Lung (tissue), 12 donors: ENCODE measurements around the gene LMF1. TPM values are rescaled to one million over a fixed set of nuclear protein-coding genes. Genes with fewer than 3 reads are reported as not detected.

Source experiments
- ATAC-seq: fragments of 200-7000 bp; cut with Tn5 transposase; one replicate; pipeline ENCODE4 v1.9.1; 2020; ENCODE audit warnings: moderate number of reproducible peaks; ENCODE audit not compliant: insufficient read depth, low FRiP score
- DNase-seq, 3 donors: peaks; one replicate each; pipeline ENCODE4 v3.0.0-alpha.2; 2013 to 2017
- H3K27ac ChIP-seq, 2 donors: one replicate each; pipeline ENCODE4 v1.5.1; 2013; ENCODE audit warnings: mild to moderate bottlenecking in 2 of 2, moderate library complexity in 2 of 2, control low read depth in 1 of 2, inconsistent platforms in 1 of 2, low read depth in 1 of 2, low read length in 1 of 2
- H3K27me3 ChIP-seq, 3 donors: one replicate each; pipeline ENCODE4 v1.5.1; 2013; ENCODE audit warnings: low read length in 2 of 3; ENCODE audit not compliant: control insufficient read depth in 3 of 3, insufficient read depth in 3 of 3
- H3K36me3 ChIP-seq, 4 donors: one replicate each; pipeline ENCODE4 v1.5.1; 2013; ENCODE audit warnings: low read length in 4 of 4, mild to moderate bottlenecking in 1 of 4, moderate library complexity in 1 of 4; ENCODE audit not compliant: control insufficient read depth in 4 of 4, insufficient read depth in 4 of 4
- H3K4me1 ChIP-seq, 5 donors: one replicate each; pipeline ENCODE4 v1.5.1; 2013; ENCODE audit warnings: low read length in 5 of 5, mild to moderate bottlenecking in 2 of 5, moderate library complexity in 1 of 5; ENCODE audit not compliant: control insufficient read depth in 5 of 5, insufficient read depth in 5 of 5
- H3K4me3 ChIP-seq: one replicate; pipeline ENCODE4 v1.5.1; 2013; ENCODE audit warnings: mild to moderate bottlenecking, control low read depth, moderate library complexity
- H3K9ac ChIP-seq, 2 donors: one replicate each; pipeline ENCODE4 v1.5.1; 2013; ENCODE audit warnings: low read length in 2 of 2, control low read depth in 1 of 2; ENCODE audit not compliant: insufficient read depth in 1 of 2
- H3K9me3 ChIP-seq, 4 donors: one replicate each; pipeline ENCODE4 v1.5.1; 2013; ENCODE audit warnings: low read length in 3 of 4, mild to moderate bottlenecking in 1 of 4, moderate library complexity in 1 of 4; ENCODE audit not compliant: control insufficient read depth in 4 of 4, insufficient read depth in 3 of 4
- CTCF ChIP-seq: IDR thresholded peaks from 2 replicates; pipeline ENCODE4 v1.5.1; 2012; ENCODE audit warnings: mild to moderate bottlenecking; ENCODE audit errors: control extremely low read depth, extremely low read depth
- WGBS, 2 donors: extraction: QIAGEN DNeasy Blood & Tissue Kit; methylation state at CpG; one replicate each; pipeline ENCODE4 v1.1.7; 2013; 5-methylcytosine and 5-hydroxymethylcytosine counted together
- polyA plus RNA-seq, 2 donors: library from polyadenylated mRNA; stranded (reverse); fragments of 200-250 nt; gene quantifications; one replicate each; pipeline ENCODE4 v1.2.1, GENCODE V29; 2013
- total RNA-seq, 2 donors: library from RNA; depleted of rRNA in 1 of 2; stranded (reverse); fragments of >200 nt in 1 of 2; gene quantifications; one replicate each; pipeline ENCODE4 v1.2.1, GENCODE V29; 2014 to 2021
- donor health status: control.
- donor health status: control.
- donor health status: Bipolar disorder and iron deficiency.
- donor health status: healthy.
- donor health status: DM: yes; HTN: yes; CAD: no.

Gene LMF1
- total and polyA plus RNA-seq, 4 donors = 9.1 to 23.7 (median 20.6) TPM

DNA sequence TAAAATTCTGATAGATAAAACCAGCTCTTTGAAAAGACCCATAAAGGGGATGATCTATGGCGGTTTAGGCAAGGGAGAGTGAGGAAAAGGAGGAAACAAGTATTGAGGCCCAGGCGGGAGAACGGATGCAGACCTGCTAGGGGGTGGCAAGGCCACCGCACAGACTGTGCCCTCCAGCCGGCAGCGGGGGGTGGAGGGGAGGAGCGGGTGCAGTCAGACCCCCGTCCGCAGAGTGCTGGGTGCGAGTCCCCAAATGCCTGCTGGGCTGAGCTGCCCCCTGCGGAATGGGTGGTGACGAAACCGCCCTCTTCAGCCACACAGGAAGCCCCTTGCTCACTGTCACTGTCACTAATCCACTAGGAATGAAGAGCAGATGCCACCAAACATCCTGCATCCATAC, 46.0 kb downstream of the LMF1 start:
- WGBS, 2 donors = 95 to 98% methylated on average over 13 of the region's 13 CpGs
- no peak overlapping the region for H3K27ac ChIP-seq
- DNase-seq = no peak
- H3K9ac ChIP-seq = no peak overlapping the region
- peaks cover 0 to 18% (median 9%) of the 10 kb centered on the region in 4 donors for H3K36me3 ChIP-seq
- H3K4me1 ChIP-seq = peaks cover 0 to 19% (median 4%) of the 10 kb centered on the region in 5 donors
- H3K9me3 ChIP-seq = peaks cover 0 to 6% (median 3%) of the 10 kb centered on the region in 4 donors
- no peak for TF ChIP-seq CTCF
- no peaks in the 10 kb centered on the region for H3K27me3 ChIP-seq
- H3K4me3 ChIP-seq = no peak overlapping the region
- no peak for ATAC-seq

DNA sequence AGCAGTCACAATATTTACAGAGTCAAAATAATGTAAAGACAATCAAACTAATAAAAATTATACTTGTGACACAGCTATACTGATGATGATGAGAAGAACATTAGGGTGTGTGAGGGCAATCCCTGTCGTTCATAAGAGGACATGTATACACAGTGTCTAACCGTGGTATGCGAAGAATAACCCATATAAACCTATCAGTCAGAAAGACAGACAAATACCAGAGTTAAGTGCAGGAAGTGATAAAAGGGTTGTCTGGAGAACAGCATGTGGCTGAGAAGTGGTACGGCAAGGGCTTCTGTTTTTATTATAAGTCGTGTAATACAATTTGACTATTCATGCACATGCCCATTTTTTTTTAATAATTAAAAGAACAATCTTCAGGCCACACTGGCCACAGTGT, 46.7 kb downstream of the LMF1 start:
- WGBS, 2 donors = 86 to 89% methylated on average over 5 of the region's 5 CpGs

DNA sequence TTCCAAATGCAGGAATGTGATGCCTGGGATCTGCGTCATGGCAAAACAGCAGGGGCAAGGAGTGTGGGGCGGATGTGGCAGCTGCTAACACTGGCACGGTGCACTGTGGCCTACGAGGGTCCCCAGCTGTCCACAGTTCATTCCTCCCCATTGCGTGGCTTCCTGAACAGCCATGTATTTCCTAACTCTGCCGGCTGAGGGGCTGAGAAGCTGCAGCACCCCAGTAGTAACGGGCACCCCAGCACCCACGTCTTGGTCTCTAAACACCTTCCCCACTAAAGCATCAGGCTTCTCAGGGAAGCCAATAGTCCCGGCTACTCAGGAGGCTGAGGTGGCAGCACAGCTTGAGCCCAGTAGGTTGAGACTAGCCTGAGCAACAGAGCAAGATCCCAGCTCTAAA, 47.6 kb downstream of the LMF1 start:
- no peak for ATAC-seq
- Histone ChIP-seq H3K9ac (no peak overlapping the region), H3K27ac (no peak overlapping the region), H3K4me3 (no peak overlapping the region), H3K36me3 (peaks cover 0 to 10% (median 9%) of the 10 kb centered on the region in 4 donors), H3K9me3 (peaks cover 0 to 6% (median 3%) of the 10 kb centered on the region in 4 donors), H3K4me1 (peaks cover 0 to 24% (median 4%) of the 10 kb centered on the region in 5 donors), H3K27me3 (no peaks in the 10 kb centered on the region)
- no peak for DNase-seq
- TF ChIP-seq CTCF = no peak
- WGBS, 2 donors = 92 to 98% methylated on average over 9 of the region's 9 CpGs

More for the DNA sequence above, 46.7 kb downstream of the LMF1 start:
- Histone ChIP-seq H3K4me1 (peaks cover 0 to 24% (median 4%) of the 10 kb centered on the region in 5 donors), H3K4me3 (no peak overlapping the region), H3K36me3 (peaks cover 0 to 11% (median 9%) of the 10 kb centered on the region in 4 donors), H3K27me3 (no peaks in the 10 kb centered on the region), H3K9ac (no peak overlapping the region), H3K9me3 (peaks cover 0 to 6% (median 3%) of the 10 kb centered on the region in 4 donors), H3K27ac (no peak overlapping the region)
- ATAC-seq = no peak
- TF ChIP-seq CTCF = no peak
- no peak for DNase-seq

- Histone ChIP-seq H3K9me3 (peaks cover 0 to 6% (median 3%) of the 10 kb centered on the region in 4 donors), H3K4me3 (no peak overlapping the region), H3K27ac (no peak overlapping the region), H3K9ac (no peak overlapping the region), H3K36me3 (peaks cover 0 to 10% (median 9%) of the 10 kb centered on the region in 4 donors), H3K27me3 (no peaks in the 10 kb centered on the region), H3K4me1 (peaks cover 0 to 24% (median 4%) of the 10 kb centered on the region in 5 donors)
- WGBS, 2 donors = 86 to 93% methylated on average over 13 of the region's 13 CpGs
- ATAC-seq (no peak), DNase-seq (peak in 1 of 3 donors; percentile 18)
- TF ChIP-seq CTCF = no peak
Observed at GRCh38 chr16:922051-922450, 48.7 kb downstream of the LMF1 start.
